Measurements from ENCODE around the gene RPL12.

Gene RPL12

GRCh38 chr9:127463911-127464310 is 12.7 kb upstream of the RPL12 start:
- no peak overlapping the region for H3K27ac ChIP-seq (ENCODE audit: low read length)
- TF ChIP-seq EZH2 (IDR thresholded peaks at IDR 0.05; ENCODE audit: borderline replicate concordance, low read depth, low read length, severe bottlenecking) = no peak
- no peak for TF ChIP-seq CTCF (IDR thresholded peaks at IDR 0.05; ENCODE audit: borderline replicate concordance, extremely low read depth, low read length, poor library complexity, severe bottlenecking)

DNA sequence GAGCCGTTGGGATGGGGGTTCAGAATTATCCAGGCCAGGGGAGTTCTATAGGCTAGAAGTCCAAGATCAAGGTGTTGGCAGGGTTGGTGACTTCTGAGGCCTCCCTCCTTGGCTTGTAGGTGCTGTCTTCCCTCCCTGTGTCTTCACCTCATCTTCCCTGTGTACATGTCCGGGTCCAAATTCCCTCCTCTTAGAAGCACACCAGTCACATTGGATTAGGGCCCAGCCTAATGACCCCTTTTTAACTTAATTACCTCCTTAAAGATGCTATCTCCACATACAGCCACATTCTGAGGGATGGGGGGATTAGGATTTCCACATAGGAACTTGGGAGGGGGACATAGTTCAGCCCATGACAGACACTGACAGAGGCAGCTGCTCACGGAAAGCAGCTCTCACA is 12.2 kb upstream of the RPL12 start:
- Histone ChIP-seq H3K4me3 (ENCODE audit: low read depth in 1 of 2, low read length in 2 of 2) (no peak overlapping the region), H3K79me2 (ENCODE audit: insufficient read depth, low read length) (no peaks in the 10 kb centered on the region), H3K9me3 (ENCODE audit: insufficient read depth, low read length, severe bottlenecking) (no peaks in the 10 kb centered on the region), H3K27me3 (ENCODE audit: insufficient read depth, low read length, poor library complexity) (no peaks in the 10 kb centered on the region), H3K36me3 (ENCODE audit: insufficient read depth, low read length) (peaks cover 25% of the 10 kb centered on the region), H3K4me1 (ENCODE audit: insufficient read depth, low read length) (no peaks in the 10 kb centered on the region), H2AFZ (ENCODE audit: low read depth, low read length) (no peak overlapping the region), H3K4me2 (ENCODE audit: insufficient read depth, low read length) (no peak overlapping the region), H3K9ac (ENCODE audit: low read depth, low read length) (no peak overlapping the region), H3K27ac (ENCODE audit: low read length) (no peak overlapping the region), H4K20me1 (ENCODE audit: insufficient read depth, low read length) (no peaks in the 10 kb centered on the region)
- TF ChIP-seq EZH2 (IDR thresholded peaks at IDR 0.05; ENCODE audit: borderline replicate concordance, low read depth, low read length, severe bottlenecking) = no peak
- no peak for DNase-seq
- no peak for ATAC-seq (ENCODE audit: insufficient read depth, low read depth)

More at GRCh38 chr9:127463911-127464310, 12.7 kb upstream of the RPL12 start:
- Histone ChIP-seq H3K4me1 (ENCODE audit: insufficient read depth, low read length) (no peaks in the 10 kb centered on the region), H4K20me1 (ENCODE audit: insufficient read depth, low read length) (no peaks in the 10 kb centered on the region), H2AFZ (ENCODE audit: low read depth, low read length) (no peak overlapping the region), H3K9ac (ENCODE audit: low read depth, low read length) (no peak overlapping the region), H3K79me2 (ENCODE audit: insufficient read depth, low read length) (no peaks in the 10 kb centered on the region), H3K9me3 (ENCODE audit: insufficient read depth, low read length, severe bottlenecking) (no peaks in the 10 kb centered on the region), H3K4me3 (ENCODE audit: low read depth in 1 of 2, low read length in 2 of 2) (no peak overlapping the region), H3K27me3 (ENCODE audit: insufficient read depth, low read length, poor library complexity) (no peaks in the 10 kb centered on the region), H3K4me2 (ENCODE audit: insufficient read depth, low read length) (no peak overlapping the region), H3K36me3 (ENCODE audit: insufficient read depth, low read length) (peaks cover 25% of the 10 kb centered on the region)
- ATAC-seq (ENCODE audit: insufficient read depth, low read depth) (no peak), DNase-seq (no peak)

GRCh38 chr9:127458921-127459320 is 7.7 kb upstream of the RPL12 start:
- H3K79me2 ChIP-seq (ENCODE audit: insufficient read depth, low read length) = no peaks in the 10 kb centered on the region
- H3K9me3 ChIP-seq (ENCODE audit: insufficient read depth, low read length, severe bottlenecking) = no peaks in the 10 kb centered on the region
- no peaks in the 10 kb centered on the region for H3K27me3 ChIP-seq (ENCODE audit: insufficient read depth, low read length, poor library complexity)
- no peak overlapping the region for H2AFZ ChIP-seq (ENCODE audit: low read depth, low read length)
- H3K4me1 ChIP-seq (ENCODE audit: insufficient read depth, low read length) = no peaks in the 10 kb centered on the region
- ATAC-seq (ENCODE audit: insufficient read depth, low read depth) = no peak
- H3K4me2 ChIP-seq (ENCODE audit: insufficient read depth, low read length) = no peak overlapping the region
- no peak overlapping the region for H3K27ac ChIP-seq (ENCODE audit: low read length)
- no peaks in the 10 kb centered on the region for H4K20me1 ChIP-seq (ENCODE audit: insufficient read depth, low read length)
- peaks cover 27% of the 10 kb centered on the region for H3K36me3 ChIP-seq (ENCODE audit: insufficient read depth, low read length)
- H3K4me3 ChIP-seq (ENCODE audit: low read depth in 1 of 2, low read length in 2 of 2) = no peak overlapping the region
- TF ChIP-seq EZH2 (IDR thresholded peaks at IDR 0.05; ENCODE audit: borderline replicate concordance, low read depth, low read length, severe bottlenecking) (no peak), CTCF (IDR thresholded peaks at IDR 0.05; ENCODE audit: borderline replicate concordance, extremely low read depth, low read length, poor library complexity, severe bottlenecking) (no peak)
- no peak overlapping the region for H3K9ac ChIP-seq (ENCODE audit: low read depth, low read length)
- DNase-seq = no peak

DNA sequence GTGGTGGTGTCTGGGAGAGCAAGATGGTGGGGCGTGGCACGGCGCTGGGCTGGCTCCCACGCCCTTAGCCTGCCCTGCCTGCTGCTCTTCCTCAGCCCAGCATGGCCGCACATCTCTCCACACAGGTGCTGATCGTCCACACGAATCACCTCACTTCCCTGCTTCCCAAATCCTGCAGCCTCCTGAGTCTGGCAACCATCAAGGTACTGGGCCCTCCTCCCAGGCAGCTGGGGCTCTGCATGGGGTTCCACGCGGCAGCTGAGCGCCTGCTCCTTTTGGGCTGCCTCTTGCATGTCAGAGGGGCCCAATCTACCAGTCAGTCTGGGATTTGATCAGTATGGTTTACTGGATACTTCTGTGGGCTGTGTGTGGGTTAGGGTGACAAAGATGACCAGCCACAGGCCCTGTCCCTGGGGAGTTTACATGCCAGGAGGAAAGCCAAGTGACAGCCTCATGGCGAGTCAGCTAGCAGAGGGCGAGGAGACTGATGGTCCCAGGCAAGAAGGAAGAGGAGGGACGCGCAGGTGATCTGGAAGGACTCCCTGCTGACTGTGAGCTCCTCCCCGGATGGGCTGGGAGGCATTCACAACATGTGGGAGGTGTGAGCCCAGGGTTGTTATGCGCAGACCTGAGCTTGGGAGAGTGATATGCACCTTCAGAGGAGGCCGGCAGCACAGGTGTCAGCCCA is 6.1 kb upstream of the RPL12 start:
- DNase-seq = no peak
- Histone ChIP-seq H3K9ac (ENCODE audit: low read depth, low read length) (no peak overlapping the region), H3K27ac (ENCODE audit: low read length) (no peak overlapping the region), H3K4me3 (ENCODE audit: low read depth in 1 of 2, low read length in 2 of 2) (no peak overlapping the region), H3K4me1 (ENCODE audit: insufficient read depth, low read length) (peaks cover 5% of the 10 kb centered on the region), H4K20me1 (ENCODE audit: insufficient read depth, low read length) (no peaks in the 10 kb centered on the region), H3K36me3 (ENCODE audit: insufficient read depth, low read length) (peaks cover 23% of the 10 kb centered on the region), H3K9me3 (ENCODE audit: insufficient read depth, low read length, severe bottlenecking) (no peaks in the 10 kb centered on the region), H3K27me3 (ENCODE audit: insufficient read depth, low read length, poor library complexity) (no peaks in the 10 kb centered on the region), H3K79me2 (ENCODE audit: insufficient read depth, low read length) (peaks cover 2% of the 10 kb centered on the region; the same call in 1 of the 2 replicates), H2AFZ (ENCODE audit: low read depth, low read length) (no peak overlapping the region), H3K4me2 (ENCODE audit: insufficient read depth, low read length) (no peak overlapping the region)
- ATAC-seq (ENCODE audit: insufficient read depth, low read depth) = no peak
- TF ChIP-seq CTCF (IDR thresholded peaks at IDR 0.05; ENCODE audit: borderline replicate concordance, extremely low read depth, low read length, poor library complexity, severe bottlenecking) (no peak), EZH2 (IDR thresholded peaks at IDR 0.05; ENCODE audit: borderline replicate concordance, low read depth, low read length, severe bottlenecking) (no peak)
